ENCODE results near the gene SIN3A.

GRCh38 chr15:75437721-75438120, 13.8 kb downstream of the SIN3A start:
- no peak for TF ChIP-seq POLR2A (IDR thresholded peaks at IDR 0.05)
- no peak for TF ChIP-seq POLR2AphosphoS5 (IDR thresholded peaks at IDR 0.05)

Measured in prostate gland (tissue), 1 donor.